Measurements from ENCODE around the gene ACADL. TPM values are rescaled to one million over a fixed set of nuclear protein-coding genes. Genes with fewer than 3 reads are reported as not detected.

Gene ACADL
- total and polyA plus RNA-seq, 2 of the 13 experiments (the other 11 are each of a cell fraction or from before 2014, with no cell fraction given): not detected

DNA sequence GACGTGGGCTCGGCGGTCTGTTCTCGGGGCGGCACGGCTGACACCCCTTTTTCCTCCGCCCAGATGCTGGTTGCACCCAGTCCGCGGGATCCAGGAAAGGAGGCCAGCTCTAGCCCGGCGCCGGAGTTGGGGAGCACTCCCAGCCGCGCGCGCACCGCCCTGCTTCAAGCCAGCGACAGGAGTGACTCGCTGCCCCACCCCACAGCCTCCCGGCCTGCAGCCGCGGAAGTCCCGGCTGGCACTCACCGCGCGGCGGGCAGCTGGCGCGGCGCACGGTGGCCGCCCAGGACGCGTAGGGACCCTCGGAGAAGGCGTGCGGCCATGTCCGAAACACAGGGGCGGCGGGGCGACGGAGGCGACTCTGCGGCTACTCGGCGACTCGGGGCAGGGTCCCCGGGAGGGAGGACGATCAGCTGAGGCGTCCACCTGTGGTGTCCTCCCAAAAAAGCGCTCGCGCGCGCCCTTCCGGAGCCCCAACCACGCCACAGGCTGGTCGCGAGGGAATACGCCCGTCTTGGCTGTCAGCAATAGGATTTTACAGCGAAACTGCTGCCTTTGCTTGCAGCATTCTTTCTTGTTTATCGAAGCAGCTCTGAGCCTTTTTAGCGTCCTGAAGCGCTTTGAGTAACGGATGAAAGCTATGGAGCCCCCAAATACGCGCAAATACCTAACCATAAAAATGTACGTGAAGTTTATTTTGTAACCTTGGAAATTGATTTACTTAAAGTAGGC lies at the start of gene ACADL (continued):
- TF ChIP-seq CBX2 (IDR thresholded peaks at IDR 0.05; ENCODE audit: low read depth, low read length): peak; percentile 90; the same call in 1 of the 2 replicates
- peak; percentile 85; the same call in 1 of the 2 replicates for TF ChIP-seq CBX2 (CRISPR knock-in tag; IDR thresholded peaks at IDR 0.05; ENCODE audit: low read depth)
- no peak for TF ChIP-seq KLF9 (CRISPR knock-in tag; IDR thresholded peaks at IDR 0.05; ENCODE audit: low read depth)
- TF ChIP-seq ZNF263 (CRISPR knock-in tag; IDR thresholded peaks at IDR 0.05): peak; percentile 100
- peak; percentile 43; the same call in 1 of the 2 replicates for TF ChIP-seq ZNF709 (CRISPR knock-in tag; IDR thresholded peaks at IDR 0.05)
- TF ChIP-seq, protein P1, sequence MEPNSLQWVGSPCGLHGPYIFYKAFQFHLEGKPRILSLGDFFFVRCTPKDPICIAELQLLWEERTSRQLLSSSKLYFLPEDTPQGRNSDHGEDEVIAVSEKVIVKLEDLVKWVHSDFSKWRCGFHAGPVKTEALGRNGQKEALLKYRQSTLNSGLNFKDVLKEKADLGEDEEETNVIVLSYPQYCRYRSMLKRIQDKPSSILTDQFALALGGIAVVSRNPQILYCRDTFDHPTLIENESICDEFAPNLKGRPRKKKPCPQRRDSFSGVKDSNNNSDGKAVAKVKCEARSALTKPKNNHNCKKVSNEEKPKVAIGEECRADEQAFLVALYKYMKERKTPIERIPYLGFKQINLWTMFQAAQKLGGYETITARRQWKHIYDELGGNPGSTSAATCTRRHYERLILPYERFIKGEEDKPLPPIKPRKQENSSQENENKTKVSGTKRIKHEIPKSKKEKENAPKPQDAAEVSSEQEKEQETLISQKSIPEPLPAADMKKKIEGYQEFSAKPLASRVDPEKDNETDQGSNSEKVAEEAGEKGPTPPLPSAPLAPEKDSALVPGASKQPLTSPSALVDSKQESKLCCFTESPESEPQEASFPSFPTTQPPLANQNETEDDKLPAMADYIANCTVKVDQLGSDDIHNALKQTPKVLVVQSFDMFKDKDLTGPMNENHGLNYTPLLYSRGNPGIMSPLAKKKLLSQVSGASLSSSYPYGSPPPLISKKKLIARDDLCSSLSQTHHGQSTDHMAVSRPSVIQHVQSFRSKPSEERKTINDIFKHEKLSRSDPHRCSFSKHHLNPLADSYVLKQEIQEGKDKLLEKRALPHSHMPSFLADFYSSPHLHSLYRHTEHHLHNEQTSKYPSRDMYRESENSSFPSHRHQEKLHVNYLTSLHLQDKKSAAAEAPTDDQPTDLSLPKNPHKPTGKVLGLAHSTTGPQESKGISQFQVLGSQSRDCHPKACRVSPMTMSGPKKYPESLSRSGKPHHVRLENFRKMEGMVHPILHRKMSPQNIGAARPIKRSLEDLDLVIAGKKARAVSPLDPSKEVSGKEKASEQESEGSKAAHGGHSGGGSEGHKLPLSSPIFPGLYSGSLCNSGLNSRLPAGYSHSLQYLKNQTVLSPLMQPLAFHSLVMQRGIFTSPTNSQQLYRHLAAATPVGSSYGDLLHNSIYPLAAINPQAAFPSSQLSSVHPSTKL (CRISPR knock-in tag; IDR thresholded peaks at IDR 0.05): peak; percentile 29; the same call in 1 of the 2 replicates
- TF ChIP-seq IKZF4 (CRISPR knock-in tag; IDR thresholded peaks at IDR 0.05; ENCODE audit: borderline replicate concordance, low read depth, not compliant biosample characterization): peak; percentile 62
- TF ChIP-seq ZNF564 (CRISPR knock-in tag; IDR thresholded peaks at IDR 0.05): 0 out of 2 replicates have a peak, but pooled peaks have one; percentile 45
- TF ChIP-seq PITX1 (CRISPR knock-in tag; IDR thresholded peaks at IDR 0.05): peak; percentile 29; the same call in 1 of the 2 replicates
- TF ChIP-seq, protein P2, sequence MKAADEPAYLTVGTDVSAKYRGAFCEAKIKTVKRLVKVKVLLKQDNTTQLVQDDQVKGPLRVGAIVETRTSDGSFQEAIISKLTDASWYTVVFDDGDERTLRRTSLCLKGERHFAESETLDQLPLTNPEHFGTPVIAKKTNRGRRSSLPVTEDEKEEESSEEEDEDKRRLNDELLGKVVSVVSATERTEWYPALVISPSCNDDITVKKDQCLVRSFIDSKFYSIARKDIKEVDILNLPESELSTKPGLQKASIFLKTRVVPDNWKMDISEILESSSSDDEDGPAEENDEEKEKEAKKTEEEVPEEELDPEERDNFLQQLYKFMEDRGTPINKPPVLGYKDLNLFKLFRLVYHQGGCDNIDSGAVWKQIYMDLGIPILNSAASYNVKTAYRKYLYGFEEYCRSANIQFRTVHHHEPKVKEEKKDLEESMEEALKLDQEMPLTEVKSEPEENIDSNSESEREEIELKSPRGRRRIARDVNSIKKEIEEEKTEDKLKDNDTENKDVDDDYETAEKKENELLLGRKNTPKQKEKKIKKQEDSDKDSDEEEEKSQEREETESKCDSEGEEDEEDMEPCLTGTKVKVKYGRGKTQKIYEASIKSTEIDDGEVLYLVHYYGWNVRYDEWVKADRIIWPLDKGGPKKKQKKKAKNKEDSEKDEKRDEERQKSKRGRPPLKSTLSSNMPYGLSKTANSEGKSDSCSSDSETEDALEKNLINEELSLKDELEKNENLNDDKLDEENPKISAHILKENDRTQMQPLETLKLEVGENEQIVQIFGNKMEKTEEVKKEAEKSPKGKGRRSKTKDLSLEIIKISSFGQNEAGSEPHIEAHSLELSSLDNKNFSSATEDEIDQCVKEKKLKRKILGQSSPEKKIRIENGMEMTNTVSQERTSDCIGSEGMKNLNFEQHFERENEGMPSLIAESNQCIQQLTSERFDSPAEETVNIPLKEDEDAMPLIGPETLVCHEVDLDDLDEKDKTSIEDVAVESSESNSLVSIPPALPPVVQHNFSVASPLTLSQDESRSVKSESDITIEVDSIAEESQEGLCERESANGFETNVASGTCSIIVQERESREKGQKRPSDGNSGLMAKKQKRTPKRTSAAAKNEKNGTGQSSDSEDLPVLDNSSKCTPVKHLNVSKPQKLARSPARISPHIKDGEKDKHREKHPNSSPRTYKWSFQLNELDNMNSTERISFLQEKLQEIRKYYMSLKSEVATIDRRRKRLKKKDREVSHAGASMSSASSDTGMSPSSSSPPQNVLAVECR (CRISPR knock-in tag; IDR thresholded peaks at IDR 0.05; ENCODE audit: borderline replicate concordance): peak; percentile 60; the same call in 1 of the 2 replicates
- peak; percentile 39 for TF ChIP-seq ZNF883 (CRISPR knock-in tag; IDR thresholded peaks at IDR 0.05; ENCODE audit: not compliant biosample characterization)
- TF ChIP-seq, protein P3, sequence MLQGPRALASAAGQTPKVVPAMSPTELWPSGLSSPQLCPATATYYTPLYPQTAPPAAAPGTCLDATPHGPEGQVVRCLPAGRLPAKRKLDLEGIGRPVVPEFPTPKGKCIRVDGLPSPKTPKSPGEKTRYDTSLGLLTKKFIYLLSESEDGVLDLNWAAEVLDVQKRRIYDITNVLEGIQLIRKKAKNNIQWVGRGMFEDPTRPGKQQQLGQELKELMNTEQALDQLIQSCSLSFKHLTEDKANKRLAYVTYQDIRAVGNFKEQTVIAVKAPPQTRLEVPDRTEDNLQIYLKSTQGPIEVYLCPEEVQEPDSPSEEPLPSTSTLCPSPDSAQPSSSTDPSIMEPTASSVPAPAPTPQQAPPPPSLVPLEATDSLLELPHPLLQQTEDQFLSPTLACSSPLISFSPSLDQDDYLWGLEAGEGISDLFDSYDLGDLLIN (CRISPR knock-in tag; IDR thresholded peaks at IDR 0.05; ENCODE audit: borderline replicate concordance): no peak
- TF ChIP-seq TRIM24 (CRISPR knock-in tag; IDR thresholded peaks at IDR 0.05): no peak
- TF ChIP-seq ZNF17 (CRISPR knock-in tag; IDR thresholded peaks at IDR 0.05): no peak
- 0 out of 2 replicates have a peak, but pooled peaks have one; percentile 56 for TF ChIP-seq ZNF230 (CRISPR knock-in tag; IDR thresholded peaks at IDR 0.05)
- TF ChIP-seq FOXC1 (CRISPR knock-in tag; IDR thresholded peaks at IDR 0.05; ENCODE audit: borderline replicate concordance): 0 out of 2 replicates have a peak, but pooled peaks have one; percentile 64
- no peak for TF ChIP-seq ARNT (IDR thresholded peaks at IDR 0.05)
- TF ChIP-seq ZBTB38 (CRISPR knock-in tag; IDR thresholded peaks at IDR 0.05): peak; percentile 51; the same call in 1 of the 2 replicates
- TF ChIP-seq KDM5B (CRISPR knock-in tag; IDR thresholded peaks at IDR 0.05; ENCODE audit: borderline replicate concordance): peak; percentile 78; the same call in 1 of the 2 replicates
- 0 out of 2 replicates have a peak, but pooled peaks have one; percentile 36 for TF ChIP-seq ZNF343 (CRISPR knock-in tag; IDR thresholded peaks at IDR 0.05)

Data from HepG2 (cell line).